ENCODE results near the gene TRABD2B. TPM values are rescaled to one million over a fixed set of nuclear protein-coding genes. Genes with fewer than 3 reads are reported as not detected.

The TRABD2B gene
- total and polyA plus RNA-seq, 2 experiments from 2014 or later: not detected

DNA sequence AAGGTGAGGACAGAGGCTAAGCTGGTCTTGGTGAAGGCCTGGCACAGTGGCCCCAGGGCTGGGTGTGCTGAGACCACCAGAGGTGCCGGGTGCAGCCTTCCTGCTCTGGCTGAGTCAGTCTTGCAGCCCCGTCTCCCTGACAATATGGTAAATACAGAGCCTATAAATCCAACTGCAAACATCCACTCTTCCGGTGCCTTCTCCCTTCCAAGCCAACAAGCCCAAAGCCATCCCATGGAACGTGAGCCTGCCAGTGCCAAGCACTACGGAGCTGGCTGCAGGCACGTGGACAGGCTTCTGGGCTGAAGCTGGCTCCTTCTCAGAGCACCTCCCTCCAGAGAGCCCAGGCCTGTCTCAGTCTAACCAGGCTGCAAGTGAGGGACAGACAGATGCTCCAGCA, 70.0 kb downstream of the TRABD2B start:
- no peaks in the 10 kb centered on the region for H3K9me3 ChIP-seq (ENCODE audit: low read depth)
- 30 to 38% methylated on average over 6 of the region's 6 CpGs for WGBS, 2 experiments (ENCODE audit: low coverage in 1 of 2, low lambda C conversion rate in 2 of 2, missing lambda C conversion rate in 2 of 2)
- H3K4me1 ChIP-seq (ENCODE audit: insufficient read depth): no peaks in the 10 kb centered on the region
- no peak overlapping the region for H3K9ac ChIP-seq
- no peak overlapping the region for H2AFZ ChIP-seq
- H3K79me2 ChIP-seq (ENCODE audit: insufficient read depth): no peaks in the 10 kb centered on the region
- no peaks in the 10 kb centered on the region for H3K9me2 ChIP-seq (ENCODE audit: insufficient read depth)
- in situ Hi-C loops (cut with MboI): no loop called here
- H3K27ac ChIP-seq: no peak overlapping the region
- no peaks in the 10 kb centered on the region for H3F3A ChIP-seq (ENCODE audit: insufficient read depth)
- no peak overlapping the region for H3K4me2 ChIP-seq (ENCODE audit: unreplicated experiment)
- TF ChIP-seq EZH2 (IDR thresholded peaks at IDR 0.05; ENCODE audit: insufficient read depth, poor library complexity, severe bottlenecking): no peak
- TF ChIP-seq EZH2phosphoT487 (IDR thresholded peaks at IDR 0.05; ENCODE audit: insufficient read depth, low read depth): no peak
- no peaks in the 10 kb centered on the region for H3K36me3 ChIP-seq (ENCODE audit: low read depth)
- H3K4me3 ChIP-seq: no peak overlapping the region
- DNase-seq: no peak
- H4K20me1 ChIP-seq (ENCODE audit: insufficient read depth): no peaks in the 10 kb centered on the region
- H3K27me3 ChIP-seq (replicated peaks; ENCODE audit: insufficient read depth): peaks cover 9% of the 10 kb centered on the region; the same call in 1 of the 2 replicates

DNA sequence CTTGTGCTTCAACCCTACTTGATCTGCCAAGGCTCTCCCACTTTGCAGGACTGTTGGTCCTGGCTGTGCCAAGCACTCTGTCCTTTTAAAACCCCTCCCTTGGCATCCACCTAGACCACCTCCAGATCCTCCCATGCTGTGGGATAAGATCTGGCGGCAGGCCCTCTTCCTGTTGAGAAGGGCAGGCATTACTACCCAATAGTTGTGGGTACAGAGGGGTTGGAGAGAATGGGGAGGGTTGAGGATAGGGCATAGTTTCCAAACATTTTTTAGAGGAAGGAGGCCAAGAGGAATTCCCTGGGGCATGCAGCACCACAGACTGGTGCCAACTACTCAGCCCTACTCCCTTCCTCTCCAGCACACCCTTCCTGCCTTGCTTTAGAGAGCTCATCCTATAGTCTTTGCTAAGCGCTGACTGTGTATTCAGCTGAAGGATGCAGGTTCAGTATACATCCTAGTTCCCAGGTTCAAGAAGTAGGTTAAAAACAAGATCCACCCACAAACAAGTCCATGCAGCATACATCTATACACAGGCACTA, 70.7 kb downstream of the TRABD2B start:
- no peak overlapping the region for H3K4me3 ChIP-seq

DNA sequence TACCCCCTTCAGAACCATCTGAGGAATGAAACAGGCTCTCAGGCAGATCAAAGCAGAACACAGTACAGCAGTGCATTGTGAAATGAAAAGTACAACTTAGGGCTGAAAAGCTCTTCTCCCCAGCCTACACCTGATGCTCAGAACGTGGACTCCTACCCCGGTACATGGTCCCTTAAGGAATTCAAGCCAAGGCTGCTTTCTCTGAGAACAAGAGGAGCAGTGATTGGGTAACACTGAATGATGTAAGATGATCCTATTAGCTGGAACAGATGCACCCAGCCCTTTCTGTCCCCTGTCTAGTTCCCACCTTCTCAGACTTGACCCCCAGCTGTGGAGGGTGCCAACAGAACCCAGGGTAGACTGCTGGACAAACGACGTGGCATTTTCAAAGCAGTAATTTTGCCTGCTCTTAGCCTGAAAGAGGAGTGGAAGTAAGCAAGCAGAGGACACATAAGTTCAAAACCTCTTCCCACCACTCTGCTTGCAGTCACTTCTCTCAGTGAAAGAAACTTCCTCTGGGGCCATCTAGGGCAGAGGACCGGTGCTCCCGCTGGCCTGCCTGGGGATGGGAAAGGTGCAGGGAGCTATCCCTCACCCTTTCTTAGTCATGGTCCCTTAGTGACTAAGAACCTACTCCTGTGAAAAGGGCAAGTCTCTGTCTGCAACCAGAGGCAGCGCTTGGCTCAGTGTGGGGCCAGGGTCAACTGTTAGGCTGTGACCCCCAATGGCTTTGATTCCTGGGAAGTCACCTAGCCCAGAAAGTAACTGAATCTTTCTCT, 72.7 kb downstream of the TRABD2B start:
- no peak overlapping the region for H3K27ac ChIP-seq
- no peaks in the 10 kb centered on the region for H3K9me3 ChIP-seq (ENCODE audit: low read depth)
- no peak overlapping the region for H3K4me3 ChIP-seq
- WGBS, 2 experiments (ENCODE audit: low coverage in 1 of 2, low lambda C conversion rate in 2 of 2, missing lambda C conversion rate in 2 of 2): 74 to 77% methylated on average over 7 of the region's 7 CpGs
- H3K9ac ChIP-seq: no peak overlapping the region
- no peaks in the 10 kb centered on the region for H3K79me2 ChIP-seq (ENCODE audit: insufficient read depth)
- peaks cover 9% of the 10 kb centered on the region; the same call in 1 of the 2 replicates for H3K27me3 ChIP-seq (replicated peaks; ENCODE audit: insufficient read depth)
- TF ChIP-seq EZH2 (IDR thresholded peaks at IDR 0.05; ENCODE audit: insufficient read depth, poor library complexity, severe bottlenecking) (no peak), EZH2phosphoT487 (IDR thresholded peaks at IDR 0.05; ENCODE audit: insufficient read depth, low read depth) (no peak)
- H3K9me2 ChIP-seq (ENCODE audit: insufficient read depth): no peaks in the 10 kb centered on the region
- H2AFZ ChIP-seq: no peak overlapping the region
- H3F3A ChIP-seq (ENCODE audit: insufficient read depth): no peaks in the 10 kb centered on the region
- no peak overlapping the region for H3K4me2 ChIP-seq (ENCODE audit: unreplicated experiment)
- H3K36me3 ChIP-seq (ENCODE audit: low read depth): no peaks in the 10 kb centered on the region
- DNase-seq: no peak
- H4K20me1 ChIP-seq (ENCODE audit: insufficient read depth): no peaks in the 10 kb centered on the region
- in situ Hi-C loops (cut with MboI): no loop called here
- H3K4me1 ChIP-seq (ENCODE audit: insufficient read depth): no peaks in the 10 kb centered on the region

More for the DNA sequence above, 70.7 kb downstream of the TRABD2B start:
- TF ChIP-seq EZH2 (IDR thresholded peaks at IDR 0.05; ENCODE audit: insufficient read depth, poor library complexity, severe bottlenecking) (no peak), EZH2phosphoT487 (IDR thresholded peaks at IDR 0.05; ENCODE audit: insufficient read depth, low read depth) (no peak)
- no peaks in the 10 kb centered on the region for H3K79me2 ChIP-seq (ENCODE audit: insufficient read depth)
- no peaks in the 10 kb centered on the region for H3F3A ChIP-seq (ENCODE audit: insufficient read depth)
- peaks cover 9% of the 10 kb centered on the region; the same call in 1 of the 2 replicates for H3K27me3 ChIP-seq (replicated peaks; ENCODE audit: insufficient read depth)
- DNase-seq: no peak
- H3K9me3 ChIP-seq (ENCODE audit: low read depth): no peaks in the 10 kb centered on the region
- no peak overlapping the region for H3K9ac ChIP-seq
- no peaks in the 10 kb centered on the region for H3K36me3 ChIP-seq (ENCODE audit: low read depth)
- H2AFZ ChIP-seq: no peak overlapping the region
- in situ Hi-C loops (cut with MboI): no loop called here
- H3K27ac ChIP-seq: no peak overlapping the region
- H3K4me2 ChIP-seq (ENCODE audit: unreplicated experiment): no peak overlapping the region
- no peaks in the 10 kb centered on the region for H3K9me2 ChIP-seq (ENCODE audit: insufficient read depth)
- WGBS, 2 experiments (ENCODE audit: low coverage in 1 of 2, low lambda C conversion rate in 2 of 2, missing lambda C conversion rate in 2 of 2): 44 to 45% methylated on average over 2 of the region's 2 CpGs
- H3K4me1 ChIP-seq (ENCODE audit: insufficient read depth): no peaks in the 10 kb centered on the region
- H4K20me1 ChIP-seq (ENCODE audit: insufficient read depth): no peaks in the 10 kb centered on the region

DNA sequence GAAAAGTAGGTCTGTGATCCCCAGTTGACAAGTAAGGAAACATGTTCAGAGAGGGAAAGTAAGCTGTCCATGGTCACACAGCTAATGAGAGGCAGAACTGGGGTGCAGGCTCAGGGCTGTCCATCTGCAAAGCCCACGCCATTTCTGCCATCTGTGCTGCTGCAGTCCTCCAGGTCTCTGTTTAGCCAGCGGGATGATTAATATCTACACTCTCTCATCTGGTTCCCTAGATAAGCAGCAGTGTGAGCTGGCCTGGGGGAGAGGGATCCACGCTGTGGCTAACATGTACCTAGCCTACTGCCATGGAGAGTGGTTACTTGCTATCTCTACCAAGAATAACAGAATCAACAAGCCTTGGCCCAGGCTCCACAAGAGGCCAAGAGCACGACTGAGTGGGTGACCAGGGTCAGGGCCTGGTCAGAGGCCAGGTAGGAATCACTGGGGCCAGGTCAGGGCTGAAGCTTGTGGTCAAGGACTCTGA, 75.2 kb downstream of the TRABD2B start:
- Histone ChIP-seq H3K9ac (no peak overlapping the region), H3K9me2 (ENCODE audit: insufficient read depth) (no peaks in the 10 kb centered on the region), H3K27me3 (replicated peaks; ENCODE audit: insufficient read depth) (peaks cover 9% of the 10 kb centered on the region; the same call in 1 of the 2 replicates), H3K9me3 (ENCODE audit: low read depth) (no peaks in the 10 kb centered on the region), H3K4me2 (ENCODE audit: unreplicated experiment) (no peak overlapping the region), H3F3A (ENCODE audit: insufficient read depth) (no peaks in the 10 kb centered on the region), H4K20me1 (ENCODE audit: insufficient read depth) (no peaks in the 10 kb centered on the region), H3K4me3 (no peak overlapping the region), H3K27ac (no peak overlapping the region), H3K4me1 (ENCODE audit: insufficient read depth) (no peaks in the 10 kb centered on the region), H3K79me2 (ENCODE audit: insufficient read depth) (no peaks in the 10 kb centered on the region), H3K36me3 (ENCODE audit: low read depth) (no peaks in the 10 kb centered on the region), H2AFZ (no peak overlapping the region)
- in situ Hi-C loops (cut with MboI): no loop called here
- 49% methylated on average over 4 of the region's 4 CpGs for WGBS, 2 experiments (ENCODE audit: low coverage in 1 of 2, low lambda C conversion rate in 2 of 2, missing lambda C conversion rate in 2 of 2)
- DNase-seq: no peak
- no peak for TF ChIP-seq EZH2 (IDR thresholded peaks at IDR 0.05; ENCODE audit: insufficient read depth, poor library complexity, severe bottlenecking)
- TF ChIP-seq EZH2phosphoT487 (IDR thresholded peaks at IDR 0.05; ENCODE audit: insufficient read depth, low read depth): no peak

Measured in GM23248 (cell line).